ENCODE data around the gene GPR107. TPM values are rescaled to one million over a fixed set of nuclear protein-coding genes. Genes with fewer than 3 reads are reported as not detected.

Gene GPR107
- total RNA-seq, 2 experiments from 2014 or later: 10.4 to 24.3 TPM

- peaks cover 67% of the 10 kb centered on the region for H3K79me2 ChIP-seq (ENCODE audit: insufficient read depth, low read depth, low read length)
These were observed 600 bp upstream of the GPR107 start for GRCh38 chr9:130053109-130053503.

GRCh38 chr9:130054325-130054786 is 650 bp downstream of the GPR107 start:
- intact Hi-C loops (cut with micrococcal nuclease; ENCODE audit: unreplicated experiment): no loop called here
- Histone ChIP-seq H4K20me1 (ENCODE audit: insufficient read depth, low read length) (no peaks in the 10 kb centered on the region; the same call in 1 of the 2 replicates), H3K9me3 (ENCODE audit: low read length) (no peaks in the 10 kb centered on the region), H3K79me2 (ENCODE audit: insufficient read depth, low read depth, low read length) (peaks cover 74% of the 10 kb centered on the region), H3K9me2 (ENCODE audit: insufficient read depth, low read length) (no peaks in the 10 kb centered on the region), H2AFZ (ENCODE audit: low read length) (peak overlapping the region; percentile 59; the same call in 1 of the 2 replicates), H3K4me3 (ENCODE audit: low read depth, low read length, poor library complexity, severe bottlenecking) (peak overlapping the region; percentile 92), H3K36me3 (ENCODE audit: insufficient read depth, low read length) (peaks cover 15% of the 10 kb centered on the region; the same call in 1 of the 2 replicates), H3K27ac (ENCODE audit: low read depth, low read length, poor library complexity, severe bottlenecking) (peak overlapping the region; percentile 40), H3K4me1 (ENCODE audit: insufficient read depth, low read length, poor library complexity, severe bottlenecking) (peaks cover 52% of the 10 kb centered on the region), H3K4me2 (ENCODE audit: low read length) (peak overlapping the region; percentile 99)
- ChIA-PET POLR2A (interaction anchor here (0.8 to 1.8 kb wide), 7 partner anchors 7 to 169 kb away, joined by 3 to 10 read pairs (median 6); no protein-coding TSS in a partner anchor), CTCF (ENCODE audit: unreplicated experiment) (no interaction called here)
- no peak for TF ChIP-seq EZH2phosphoT487 (IDR thresholded peaks at IDR 0.05; ENCODE audit: borderline replicate concordance, low read depth, low read length)
- no peak for TF ChIP-seq CTCF (conservative IDR thresholded peaks at IDR 0.05; ENCODE audit: low read length)
- TSS peak; percentile 68 for BruUV-seq (replicated peaks)
- DNase-seq (ENCODE audit: low spot score): no peak

More at GRCh38 chr9:130053109-130053503, 600 bp upstream of the GPR107 start:
- DNase-seq (ENCODE audit: low spot score): no peak
- H3K36me3 ChIP-seq (ENCODE audit: insufficient read depth, low read length): 0 out of 2 replicates have a peak, but pooled peaks cover 3% of the 10 kb centered on the region
- BruUV-seq (replicated peaks): TSS peak; percentile 92
- CTCF ChIA-PET (ENCODE audit: unreplicated experiment): no interaction called here
- H4K20me1 ChIP-seq (ENCODE audit: insufficient read depth, low read length): no peaks in the 10 kb centered on the region; the same call in 1 of the 2 replicates
- peak overlapping the region; percentile 99 for H3K4me2 ChIP-seq (ENCODE audit: low read length)
- peak overlapping the region; percentile 59; the same call in 1 of the 2 replicates for H2AFZ ChIP-seq (ENCODE audit: low read length)
- H3K27ac ChIP-seq (ENCODE audit: low read depth, low read length, poor library complexity, severe bottlenecking): peak overlapping the region; percentile 40
- intact Hi-C loops (cut with micrococcal nuclease; ENCODE audit: unreplicated experiment): no loop called here
- H3K4me3 ChIP-seq (ENCODE audit: low read depth, low read length, poor library complexity, severe bottlenecking): peak overlapping the region; percentile 92
- POLR2A ChIA-PET: interaction anchor here (0.9 to 1.8 kb wide), 9 partner anchors 9 to 166 kb away, joined by 3 to 10 read pairs (median 5); partner anchors contain the start of gene FNBP1
- H3K9me3 ChIP-seq (ENCODE audit: low read length): no peaks in the 10 kb centered on the region
- H3K4me1 ChIP-seq (ENCODE audit: insufficient read depth, low read length, poor library complexity, severe bottlenecking): peaks cover 52% of the 10 kb centered on the region
- no peak for TF ChIP-seq CTCF (conservative IDR thresholded peaks at IDR 0.05; ENCODE audit: low read length)
- no peak for TF ChIP-seq EZH2phosphoT487 (IDR thresholded peaks at IDR 0.05; ENCODE audit: borderline replicate concordance, low read depth, low read length)
- no peaks in the 10 kb centered on the region for H3K9me2 ChIP-seq (ENCODE audit: insufficient read depth, low read length)

- H3K36me3 ChIP-seq (ENCODE audit: insufficient read depth, low read length): peaks cover 20% of the 10 kb centered on the region; the same call in 1 of the 2 replicates
- H3K79me2 ChIP-seq (ENCODE audit: insufficient read depth, low read depth, low read length): peaks cover 74% of the 10 kb centered on the region
- H3K4me3 ChIP-seq (ENCODE audit: low read depth, low read length, poor library complexity, severe bottlenecking): peak overlapping the region; percentile 92
These were observed 1.1 kb downstream of the GPR107 start for GRCh38 chr9:130054820-130055219.

More at GRCh38 chr9:130054820-130055219, 1.1 kb downstream of the GPR107 start:
- Histone ChIP-seq H3K9me2 (ENCODE audit: insufficient read depth, low read length) (no peaks in the 10 kb centered on the region), H3K4me1 (ENCODE audit: insufficient read depth, low read length, poor library complexity, severe bottlenecking) (peaks cover 50% of the 10 kb centered on the region), H3K27ac (ENCODE audit: low read depth, low read length, poor library complexity, severe bottlenecking) (peak overlapping the region; percentile 40), H3K4me2 (ENCODE audit: low read length) (peak overlapping the region; percentile 99), H3K9me3 (ENCODE audit: low read length) (no peaks in the 10 kb centered on the region), H4K20me1 (ENCODE audit: insufficient read depth, low read length) (no peaks in the 10 kb centered on the region; the same call in 1 of the 2 replicates), H2AFZ (ENCODE audit: low read length) (no peak overlapping the region; the same call in 1 of the 2 replicates)
- no TSS peak for BruUV-seq (replicated peaks)
- CTCF ChIA-PET (ENCODE audit: unreplicated experiment): no interaction called here
- intact Hi-C loops (cut with micrococcal nuclease; ENCODE audit: unreplicated experiment): no loop called here
- no peak for DNase-seq (ENCODE audit: low spot score)
- no peak for TF ChIP-seq EZH2phosphoT487 (IDR thresholded peaks at IDR 0.05; ENCODE audit: borderline replicate concordance, low read depth, low read length)
- no peak for TF ChIP-seq CTCF (conservative IDR thresholded peaks at IDR 0.05; ENCODE audit: low read length)
- POLR2A ChIA-PET: no interaction called here
